RWPE2 (cell line): ENCODE data around the gene FNDC3B.
A peak's percentile ranks its signal among the peaks of the same experiment; 100 is the strongest.

Source experiments
- ATAC-seq: fragments of 200-7000 bp; cut with Tn5 transposase; 3 replicates; pipeline ENCODE4 v1.9.1; 2021; ENCODE audit warnings: low read depth
- DNase-seq: peaks from one replicate; pipeline ENCODE4 v3.0.0-alpha.2; 2020; ENCODE audit warnings: low spot score
- H3K27ac ChIP-seq: fragments of 450-650 bp; 2 replicates; pipeline ENCODE4 v1.5.1; 2017; ENCODE audit warnings: mild to moderate bottlenecking; ENCODE audit not compliant: poor library complexity, severe bottlenecking
- H3K27me3 ChIP-seq: fragments of 250-450 bp; sonication (Bioruptor Pico); 2 replicates; pipeline ENCODE4 v1.5.1; 2021; ENCODE audit warnings: mild to moderate bottlenecking, moderate library complexity; ENCODE audit not compliant: insufficient read depth, poor library complexity, severe bottlenecking
- H3K36me3 ChIP-seq: fragments of 250-450 bp; sonication (Bioruptor Pico); 2 replicates; pipeline ENCODE4 v1.5.1; 2020; ENCODE audit warnings: low read depth, mild to moderate bottlenecking, moderate library complexity
- H3K4me1 ChIP-seq: fragments of 250-450 bp; sonication (Bioruptor Pico); 2 replicates; pipeline ENCODE4 v1.5.1; 2021; ENCODE audit warnings: mild to moderate bottlenecking, moderate library complexity; ENCODE audit not compliant: insufficient read depth, poor library complexity, severe bottlenecking
- H3K4me3 ChIP-seq: fragments of 250-450 bp; sonication (Bioruptor Pico); 2 replicates; pipeline ENCODE4 v1.5.1; 2021; ENCODE audit warnings: mild to moderate bottlenecking, moderate library complexity; ENCODE audit not compliant: severe bottlenecking
- H3K9me3 ChIP-seq: fragments of 250-450 bp; sonication (Bioruptor Pico); 2 replicates; pipeline ENCODE4 v1.5.1; 2021; ENCODE audit warnings: mild to moderate bottlenecking, moderate library complexity; ENCODE audit not compliant: severe bottlenecking
- TF ChIP-seq, protein P1 (sequence below): fragments of 450-650 bp; IDR thresholded peaks from one replicate; pipeline ENCODE4 v1.5.1; 2017; ENCODE audit warnings: mild to moderate bottlenecking, moderate library complexity; ENCODE audit not compliant: poor library complexity, severe bottlenecking

Gene FNDC3B

DNA sequence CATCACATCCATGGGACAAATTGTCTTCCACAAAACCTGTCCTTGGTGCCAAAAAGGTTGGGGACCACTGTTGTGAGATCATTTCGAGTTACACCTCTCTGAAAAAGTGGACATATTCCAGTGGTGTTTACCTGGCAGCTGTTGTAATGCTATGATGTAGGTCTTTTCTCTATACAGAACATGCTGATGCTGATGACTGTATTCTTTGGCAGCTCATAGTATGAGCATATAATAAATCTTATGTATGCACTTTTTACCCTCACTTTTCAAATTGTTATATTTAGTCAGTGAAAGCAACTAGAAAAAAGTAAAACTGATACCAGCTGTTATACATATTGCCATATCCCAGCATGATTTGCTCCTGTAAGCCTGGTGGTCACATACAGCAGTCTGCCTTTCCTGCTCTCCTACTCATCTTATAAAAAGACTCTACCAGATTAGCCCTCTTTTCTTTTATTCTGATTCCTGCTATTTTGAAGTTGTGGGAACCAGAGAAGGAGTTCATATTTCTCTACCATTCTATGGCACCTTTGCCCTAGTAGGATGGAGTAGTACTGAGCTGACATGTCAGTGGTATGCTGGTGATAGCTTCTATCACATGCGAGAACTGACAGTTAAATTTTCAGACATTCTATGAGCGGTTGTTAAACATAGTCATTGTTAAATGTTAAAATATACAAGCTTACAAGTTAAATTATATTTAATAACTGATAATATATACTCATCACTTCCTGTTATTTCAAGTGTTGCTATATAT lies 128.7 kb downstream of the FNDC3B start:
- no peak for DNase-seq
- Histone ChIP-seq H3K27ac (peak overlapping the region; percentile 78), H3K27me3 (no peaks in the 10 kb centered on the region), H3K36me3 (peaks cover 12% of the 10 kb centered on the region), H3K9me3 (no peaks in the 10 kb centered on the region), H3K4me1 (peaks cover 25% of the 10 kb centered on the region), H3K4me3 (no peak overlapping the region)
- ATAC-seq, result no peak
- TF ChIP-seq, protein P1, sequence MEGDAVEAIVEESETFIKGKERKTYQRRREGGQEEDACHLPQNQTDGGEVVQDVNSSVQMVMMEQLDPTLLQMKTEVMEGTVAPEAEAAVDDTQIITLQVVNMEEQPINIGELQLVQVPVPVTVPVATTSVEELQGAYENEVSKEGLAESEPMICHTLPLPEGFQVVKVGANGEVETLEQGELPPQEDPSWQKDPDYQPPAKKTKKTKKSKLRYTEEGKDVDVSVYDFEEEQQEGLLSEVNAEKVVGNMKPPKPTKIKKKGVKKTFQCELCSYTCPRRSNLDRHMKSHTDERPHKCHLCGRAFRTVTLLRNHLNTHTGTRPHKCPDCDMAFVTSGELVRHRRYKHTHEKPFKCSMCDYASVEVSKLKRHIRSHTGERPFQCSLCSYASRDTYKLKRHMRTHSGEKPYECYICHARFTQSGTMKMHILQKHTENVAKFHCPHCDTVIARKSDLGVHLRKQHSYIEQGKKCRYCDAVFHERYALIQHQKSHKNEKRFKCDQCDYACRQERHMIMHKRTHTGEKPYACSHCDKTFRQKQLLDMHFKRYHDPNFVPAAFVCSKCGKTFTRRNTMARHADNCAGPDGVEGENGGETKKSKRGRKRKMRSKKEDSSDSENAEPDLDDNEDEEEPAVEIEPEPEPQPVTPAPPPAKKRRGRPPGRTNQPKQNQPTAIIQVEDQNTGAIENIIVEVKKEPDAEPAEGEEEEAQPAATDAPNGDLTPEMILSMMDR, result no peak

DNA sequence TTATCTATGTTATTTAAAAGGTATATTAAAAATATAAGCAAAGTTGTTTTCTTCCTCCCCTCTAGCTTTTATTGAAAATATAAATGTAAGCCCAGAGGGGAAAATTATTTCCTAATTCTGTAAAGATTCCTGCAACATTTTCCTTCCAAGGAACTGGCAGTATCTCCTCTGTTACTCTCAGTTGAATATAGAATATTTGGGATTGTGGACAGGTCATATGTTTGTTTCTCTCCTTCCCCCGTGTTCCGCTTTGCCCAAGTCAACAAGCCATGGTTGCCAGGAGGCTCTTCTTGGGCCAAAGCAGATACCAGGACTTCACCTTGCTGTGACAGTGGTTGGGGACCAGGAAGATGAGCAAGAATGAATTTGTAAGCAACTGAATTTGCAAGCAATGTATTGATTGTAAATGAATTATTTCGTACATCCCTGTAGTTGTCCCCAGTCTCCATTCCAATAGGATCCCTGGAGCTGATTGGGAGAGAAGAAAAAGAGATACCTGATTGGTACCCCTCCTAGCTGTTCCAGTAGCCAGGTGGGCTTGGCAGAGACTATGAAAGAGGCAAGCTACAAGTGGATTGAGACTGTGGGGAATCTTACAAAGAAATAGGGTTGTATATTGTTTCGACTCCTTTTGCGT lies 130.8 kb downstream of the FNDC3B start:
- ATAC-seq (no peak), DNase-seq (no peak)
- no peaks in the 10 kb centered on the region for H3K9me3 ChIP-seq
- peaks cover 25% of the 10 kb centered on the region for H3K4me1 ChIP-seq
- peak overlapping the region; percentile 78 for H3K27ac ChIP-seq
- H3K36me3 ChIP-seq, result peaks cover 8% of the 10 kb centered on the region
- TF ChIP-seq, protein P1, result no peak
- no peaks in the 10 kb centered on the region for H3K27me3 ChIP-seq
- H3K4me3 ChIP-seq, result no peak overlapping the region

DNA sequence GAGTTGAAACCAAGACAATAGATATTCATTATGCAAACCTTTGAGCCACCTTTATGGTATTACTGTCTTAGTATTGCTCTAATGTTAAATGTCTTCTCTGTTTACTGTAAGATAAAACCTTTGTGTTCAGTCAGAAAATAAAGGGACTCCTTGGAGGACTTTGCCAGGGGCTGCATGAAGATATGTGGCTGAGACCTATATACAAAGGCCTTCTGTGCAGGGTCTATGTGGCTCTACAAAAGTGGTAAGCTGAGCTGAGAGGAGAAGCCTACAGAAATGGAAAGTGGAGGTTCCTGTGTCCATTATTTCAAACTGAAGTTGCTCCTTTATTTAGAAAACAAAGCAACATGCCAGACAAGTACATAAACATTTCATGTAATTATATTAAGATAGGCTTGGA lies 131.5 kb downstream of the FNDC3B start:
- Histone ChIP-seq H3K27ac (peak overlapping the region; percentile 78), H3K9me3 (no peaks in the 10 kb centered on the region), H3K4me1 (peaks cover 25% of the 10 kb centered on the region), H3K36me3 (peaks cover 8% of the 10 kb centered on the region), H3K27me3 (no peaks in the 10 kb centered on the region), H3K4me3 (no peak overlapping the region)
- TF ChIP-seq, protein P1, result no peak
- DNase-seq, result no peak
- ATAC-seq, result no peak

DNA sequence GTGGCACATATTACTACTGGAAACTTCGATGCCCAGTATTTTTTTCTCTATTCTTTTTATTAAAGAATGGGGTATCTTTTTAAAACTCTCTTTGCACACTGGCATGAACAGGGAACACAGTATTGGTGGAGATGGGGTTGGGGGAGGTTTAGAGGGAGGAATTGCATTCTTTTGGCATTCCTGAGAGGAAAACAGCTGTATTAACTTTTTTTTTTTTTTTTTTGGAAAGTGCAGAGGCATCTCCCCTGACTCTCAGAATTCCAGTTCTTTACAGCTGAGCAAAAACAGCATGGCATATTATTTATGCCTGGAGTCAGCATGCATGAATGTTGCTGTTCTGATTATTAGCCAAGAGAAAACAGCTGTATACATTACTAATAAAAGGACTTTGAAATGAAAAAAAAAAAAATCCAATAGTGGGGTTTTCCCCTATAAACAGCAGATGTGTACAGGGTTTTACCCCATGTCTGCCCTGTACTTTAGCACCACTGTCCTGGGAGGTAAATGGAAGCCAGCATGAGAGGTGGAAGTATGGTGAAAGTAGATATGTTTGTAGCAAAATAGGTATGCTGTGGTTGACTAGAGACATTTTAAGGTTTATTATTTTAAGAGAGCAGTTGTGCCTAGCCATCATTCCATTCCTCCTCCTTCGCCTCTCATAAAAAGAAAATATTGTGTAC lies 132.2 kb downstream of the FNDC3B start:
- ATAC-seq (no peak), DNase-seq (no peak)
- H3K27me3 ChIP-seq, result no peaks in the 10 kb centered on the region
- no peak overlapping the region for H3K4me3 ChIP-seq
- peaks cover 8% of the 10 kb centered on the region for H3K36me3 ChIP-seq
- TF ChIP-seq, protein P1, result no peak
- no peaks in the 10 kb centered on the region for H3K9me3 ChIP-seq
- H3K27ac ChIP-seq, result no peak overlapping the region
- H3K4me1 ChIP-seq, result peaks cover 25% of the 10 kb centered on the region
